HG02642 (cell line): ENCODE results near the gene PLEKHG1.

Experiments
- ATAC-seq: cut with Tn5 transposase; IDR thresholded peaks from one replicate; pipeline ENCODE4 v1.9.1; 2021; ENCODE audit warnings: mild to moderate bottlenecking; ENCODE audit not compliant: unreplicated experiment, poor library complexity

PLEKHG1 gene

GRCh38 chr6:150617496-150618460 is 18.1 kb downstream of the PLEKHG1 start:
- ATAC-seq = no peak

GRCh38 chr6:150619275-150619674 is 19.6 kb downstream of the PLEKHG1 start:
- no peak for ATAC-seq

GRCh38 chr6:150620244-150620643 is 20.6 kb downstream of the PLEKHG1 start:
- no peak for ATAC-seq

- no peak for ATAC-seq
Observed at GRCh38 chr6:150620763-150621162, 21.1 kb downstream of the PLEKHG1 start.

GRCh38 chr6:150622476-150622875 is 22.8 kb downstream of the PLEKHG1 start:
- ATAC-seq = no peak

DNA sequence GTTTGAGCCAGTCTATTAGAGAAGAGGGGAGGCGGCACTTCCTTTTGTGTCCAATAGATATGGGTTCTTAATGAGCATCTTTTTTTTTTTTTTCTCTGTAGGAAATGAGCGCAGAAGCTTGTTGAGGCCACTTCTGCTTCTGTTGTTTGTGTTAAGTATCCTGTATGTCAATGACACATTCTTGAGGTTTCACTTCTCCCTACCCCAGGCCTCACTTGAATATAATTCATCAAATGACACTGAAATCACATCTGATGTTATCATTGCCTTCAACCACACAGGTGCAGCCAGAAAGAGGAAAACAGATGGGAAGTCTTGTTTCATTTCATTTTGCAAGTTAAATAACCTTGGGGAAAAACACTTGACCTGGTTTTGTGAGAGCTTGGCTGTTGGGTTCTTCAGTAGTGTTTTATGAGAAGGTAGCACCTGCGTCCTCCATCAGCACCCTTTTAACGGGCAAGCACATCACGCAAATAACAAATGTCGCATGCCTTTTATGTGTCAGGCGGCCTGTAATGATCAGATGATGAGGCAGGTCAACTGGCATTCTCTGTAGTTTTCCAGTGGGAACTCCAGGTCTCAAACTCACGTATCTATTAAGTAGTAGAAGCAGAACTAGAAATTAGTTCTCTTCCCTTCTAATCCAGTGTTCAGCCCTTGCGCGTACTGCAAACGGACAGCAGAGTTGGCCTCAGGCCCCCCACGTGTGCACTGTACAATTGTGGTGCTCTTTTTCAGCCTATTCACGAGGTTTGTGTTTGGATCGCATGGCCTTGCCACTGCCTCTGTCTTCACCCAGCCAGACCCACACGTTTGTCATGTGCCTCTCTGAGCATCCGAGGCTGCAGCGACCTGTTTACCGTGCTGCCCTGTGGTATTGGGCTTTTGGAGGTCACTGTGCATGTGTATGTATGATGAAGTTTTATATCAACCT is 23.5 kb downstream of the PLEKHG1 start:
- peak; percentile 97 for ATAC-seq

DNA sequence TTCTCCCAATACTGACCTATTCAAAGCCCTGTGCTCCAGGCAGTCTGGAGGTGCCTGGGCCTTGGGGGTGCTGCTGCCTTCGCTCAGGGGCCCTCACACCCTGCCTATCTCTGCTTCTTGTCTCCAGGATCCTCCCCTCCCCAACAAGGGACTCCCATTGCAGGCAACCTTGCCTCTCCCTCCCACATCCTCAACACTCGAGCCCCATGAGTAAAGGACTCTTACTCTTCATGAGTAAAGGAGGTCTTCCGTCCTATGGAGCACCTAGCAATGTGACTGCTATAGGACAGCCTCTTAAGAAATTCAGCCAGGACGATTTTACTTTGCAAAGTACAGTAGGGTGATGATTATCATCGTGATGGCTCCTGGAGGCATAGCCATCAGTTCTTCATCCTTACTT is 24.5 kb downstream of the PLEKHG1 start:
- no peak for ATAC-seq

GRCh38 chr6:150625927-150626326 is 26.2 kb downstream of the PLEKHG1 start:
- no peak for ATAC-seq

GRCh38 chr6:150627154-150627553 is 27.5 kb downstream of the PLEKHG1 start:
- no peak for ATAC-seq

DNA sequence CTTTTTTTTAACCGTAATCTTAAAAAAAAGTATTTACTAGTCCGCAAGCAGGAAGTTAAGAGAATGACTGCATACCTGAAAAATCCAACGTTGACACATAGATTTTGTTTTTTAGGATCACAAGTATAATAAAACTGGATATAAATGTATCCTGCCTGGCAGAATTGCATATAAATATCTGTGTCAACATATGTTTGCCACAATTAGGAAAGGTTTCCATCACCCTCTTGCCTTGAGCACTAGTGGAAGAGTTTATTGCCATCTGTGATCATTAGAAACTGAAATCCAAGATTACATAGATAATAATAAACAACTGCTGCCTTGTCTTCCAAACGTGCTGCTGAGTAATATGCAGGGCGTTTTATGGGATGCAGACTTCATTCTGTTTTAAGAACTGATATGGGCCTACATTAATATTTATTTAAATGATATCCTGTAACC is 27.9 kb downstream of the PLEKHG1 start:
- no peak for ATAC-seq

DNA sequence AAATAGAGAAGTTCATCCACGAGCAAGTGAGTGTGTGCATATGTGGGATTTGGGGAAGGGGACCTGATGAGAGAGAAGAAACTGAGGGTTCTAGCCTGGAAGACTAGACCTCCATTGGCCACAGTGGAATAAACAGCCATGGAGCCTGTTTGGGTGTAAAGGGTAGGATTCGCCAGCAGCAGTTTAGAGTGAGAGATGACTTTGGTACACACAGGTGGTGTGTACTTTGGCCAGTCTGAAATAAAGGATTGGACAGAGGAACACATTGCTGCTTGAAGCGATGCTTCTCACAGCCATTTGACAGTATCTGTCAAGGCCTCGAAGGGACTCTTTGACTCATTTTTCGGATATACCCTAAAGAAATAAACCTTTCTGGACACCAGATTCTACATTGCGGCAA is 29.2 kb downstream of the PLEKHG1 start:
- ATAC-seq = no peak

DNA sequence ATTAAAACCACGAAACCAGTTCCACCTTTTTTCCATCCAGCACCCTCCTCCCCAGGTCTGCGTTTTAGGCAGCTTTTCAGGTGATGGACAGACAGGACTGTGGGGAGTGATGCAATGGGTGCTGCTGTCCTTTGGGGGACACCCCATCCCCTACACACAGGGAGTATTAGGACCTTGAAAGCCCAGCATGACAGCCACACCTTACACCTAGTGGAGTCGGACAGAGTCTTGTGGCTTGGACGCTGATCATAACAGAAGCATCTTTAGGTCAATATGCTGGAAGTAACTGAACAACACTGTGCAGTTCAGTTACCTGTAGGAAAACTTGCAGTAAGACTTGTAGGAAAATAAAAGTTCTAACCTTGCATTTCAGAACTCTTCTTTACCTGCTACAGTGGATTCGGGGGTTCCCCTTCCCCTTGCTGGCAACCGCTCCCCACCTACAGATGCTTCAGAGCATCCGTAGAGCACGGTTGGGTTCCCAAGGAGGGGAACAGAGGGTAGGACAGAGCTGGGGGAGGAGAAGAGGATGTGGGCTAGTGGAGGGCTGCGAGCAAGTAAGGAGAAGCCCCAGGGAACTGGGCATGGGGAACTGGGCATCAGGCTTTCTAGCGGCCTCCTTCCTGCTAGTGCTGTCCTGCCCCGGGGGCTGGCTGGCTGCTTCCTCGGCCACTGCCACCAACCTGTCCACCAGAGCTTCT is 31.7 kb downstream of the PLEKHG1 start:
- peak; percentile 41 for ATAC-seq

GRCh38 chr6:150631984-150632642 is 32.4 kb downstream of the PLEKHG1 start:
- no peak for ATAC-seq

DNA sequence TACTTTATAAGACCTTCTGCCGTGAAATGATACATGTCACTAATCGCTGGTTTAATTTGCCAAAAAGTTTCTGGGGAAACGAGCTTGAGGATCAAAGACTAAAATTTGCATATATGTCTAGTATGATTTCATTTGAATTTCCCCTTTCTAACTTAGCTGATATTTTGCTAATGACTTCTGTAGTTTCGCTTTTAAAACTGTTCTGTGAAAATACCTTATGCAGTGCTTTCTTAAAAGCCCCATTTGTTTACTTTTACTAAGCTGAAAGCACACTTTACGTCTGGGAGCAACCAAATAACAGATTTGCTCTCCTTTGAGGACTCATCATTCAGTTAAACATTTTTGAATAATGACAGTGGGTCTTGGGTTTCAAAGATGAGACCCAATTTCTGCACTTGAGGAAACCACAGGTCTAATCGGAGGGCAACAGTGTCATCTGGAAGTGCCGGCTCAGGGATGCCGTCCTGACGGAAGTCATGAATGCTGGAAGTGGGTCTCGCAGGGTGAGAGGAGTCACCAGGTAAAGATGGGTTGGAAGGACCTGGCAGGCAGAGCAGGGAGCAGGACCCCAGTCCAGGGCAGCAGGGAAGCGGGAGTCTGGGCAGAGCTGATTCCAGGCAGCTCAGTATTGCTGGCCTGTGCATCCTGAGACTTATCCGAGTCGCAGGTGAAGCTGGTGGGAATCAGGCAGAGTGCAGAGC is 33.2 kb downstream of the PLEKHG1 start:
- ATAC-seq = peak; percentile 34

DNA sequence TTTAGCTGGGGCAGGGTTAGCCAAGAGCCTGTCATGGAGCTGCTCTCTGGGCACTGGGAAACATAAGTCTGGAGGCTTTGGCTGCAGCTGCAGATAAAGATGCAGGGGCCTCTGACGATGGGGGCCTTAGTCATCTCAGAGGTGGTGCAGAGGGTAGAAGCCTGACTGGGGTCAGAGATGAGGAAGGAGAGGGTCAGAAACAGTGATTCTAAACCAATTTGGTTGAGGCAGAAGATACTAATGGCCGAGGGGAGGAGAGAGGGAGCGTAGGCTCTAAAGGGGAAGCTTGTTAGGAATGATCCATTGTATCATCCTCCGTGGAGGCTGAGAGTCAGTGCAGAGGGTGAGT is 33.8 kb downstream of the PLEKHG1 start:
- peak; percentile 31 for ATAC-seq

- no peak for ATAC-seq
Observed at GRCh38 chr6:150634176-150634963, 34.7 kb downstream of the PLEKHG1 start.

DNA sequence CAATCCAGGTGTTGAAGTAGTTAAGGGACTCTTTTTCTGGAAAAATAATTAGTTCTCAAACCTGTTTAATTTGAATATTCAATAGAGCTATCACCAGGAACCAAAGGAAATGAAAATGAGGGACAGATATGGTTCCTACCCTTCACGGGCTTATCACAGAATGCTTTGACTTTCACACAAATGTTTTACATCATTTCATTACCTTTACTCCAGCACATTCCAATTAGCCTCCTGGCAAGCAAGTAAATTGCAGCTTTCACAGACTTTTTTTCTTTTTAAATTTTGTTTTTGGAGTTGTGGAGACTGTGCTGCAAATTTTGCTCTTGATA is 35.2 kb downstream of the PLEKHG1 start:
- ATAC-seq = no peak

- no peak for ATAC-seq
Observed at GRCh38 chr6:150635906-150636514, 36.3 kb downstream of the PLEKHG1 start.
